GM12892 (cell line): Measurements from ENCODE around the gene LYG2.

Source experiments
- POLR2A ChIP-seq: IDR thresholded peaks from 2 replicates; pipeline ENCODE4 v1.6.1; 2011; ENCODE audit warnings: low read depth, low read length, control low read depth
- POLR2AphosphoS5 ChIP-seq: IDR thresholded peaks from 2 replicates; pipeline ENCODE4 v1.6.1; 2011; ENCODE audit warnings: low read depth, low read length, control low read depth

- TF ChIP-seq POLR2AphosphoS5 (no peak), POLR2A (no peak)
Measured at GRCh38 chr2:99201959-99202678, 53.3 kb downstream of the LYG2 start.
